ENCODE measurements around the gene RBBP7. TPM values are rescaled to one million over a fixed set of nuclear protein-coding genes. Genes with fewer than 3 reads are reported as not detected.

RBBP7 gene
- polyA plus RNA-seq, 1 donor (not counting 4 experiments of a cell fraction or from before 2014, with no cell fraction given) = 137 TPM

DNA sequence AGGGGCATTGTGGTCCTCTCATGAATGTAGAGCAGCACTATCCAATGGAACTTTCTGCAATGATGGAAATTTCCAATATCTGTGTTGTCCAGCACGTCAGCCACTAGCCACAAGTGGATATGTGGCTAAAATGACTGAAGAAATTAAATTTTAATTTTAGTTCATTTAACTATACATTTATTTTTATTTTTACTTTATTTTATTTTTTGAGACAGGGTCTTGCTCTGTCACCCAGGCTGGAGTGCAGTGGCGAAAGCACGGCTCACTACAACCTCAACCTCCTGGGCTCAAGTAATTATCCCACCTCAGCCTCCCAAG is 13.3 kb upstream of the RBBP7 start:
- Histone ChIP-seq H3K9ac (ENCODE audit: control insufficient read depth, extremely low read depth, insufficient read depth, low read length) (no peak overlapping the region), H3K4me2 (ENCODE audit: control insufficient read depth, extremely low read depth, insufficient read depth, low read depth, low read length) (peak overlapping the region; percentile 90), H2AFZ (ENCODE audit: control insufficient read depth, low read length) (no peak overlapping the region), H3K79me2 (ENCODE audit: control insufficient read depth, insufficient read depth, low read length) (no peaks in the 10 kb centered on the region), H3K27ac (ENCODE audit: control insufficient read depth, insufficient read depth, low read length) (no peak overlapping the region), H3K36me3 (ENCODE audit: control insufficient read depth in 2 of 2, extremely low read depth in 1 of 2, insufficient read depth in 2 of 2, low read length in 2 of 2) (no peaks in the 10 kb centered on the region), H3K4me3 (ENCODE audit: control insufficient read depth in 2 of 3, extremely low read depth in 1 of 3, insufficient read depth in 2 of 3, low read depth in 1 of 3, low read length in 3 of 3) (no peak overlapping the region), H3K9me1 (ENCODE audit: control insufficient read depth, extremely low read depth, insufficient read depth, low read length) (no peaks in the 10 kb centered on the region), H3K4me1 (ENCODE audit: control insufficient read depth, extremely low read depth, insufficient read depth, low read length) (peaks cover 6% of the 10 kb centered on the region), H4K20me1 (ENCODE audit: control insufficient read depth, extremely low read depth, insufficient read depth, low read length) (no peaks in the 10 kb centered on the region), H3K27me3 (ENCODE audit: control insufficient read depth, extremely low read depth, insufficient read depth, low read length) (peaks cover 13% of the 10 kb centered on the region), H3K9me3 (ENCODE audit: control insufficient read depth, low read depth, low read length) (no peaks in the 10 kb centered on the region)
- no peak for TF ChIP-seq EZH2 (IDR thresholded peaks at IDR 0.05; ENCODE audit: low read length)
- no peak for TF ChIP-seq CTCF (optimal IDR thresholded peaks at IDR 0.05 in 1 of 3, IDR thresholded peaks at IDR 0.05 in 1 of 3, conservative IDR thresholded peaks at IDR 0.05 in 1 of 3; ENCODE audit: extremely low read depth in 1 of 3, insufficient read depth in 2 of 3, low read length in 3 of 3)
- DNase-seq (ENCODE audit: low read depth, low spot score) = no peak
- FAIRE-seq = no peak
- dilution Hi-C loops (cut with MboI; ENCODE audit: extremely low pct_ligation_motif_present, low sequenced_read_pairs) = no loop called here

GRCh38 chrX:16882702-16883486 is 12.7 kb upstream of the RBBP7 start:
- Histone ChIP-seq H3K79me2 (ENCODE audit: control insufficient read depth, insufficient read depth, low read length) (no peaks in the 10 kb centered on the region), H3K9me3 (ENCODE audit: control insufficient read depth, low read depth, low read length) (no peaks in the 10 kb centered on the region), H4K20me1 (ENCODE audit: control insufficient read depth, extremely low read depth, insufficient read depth, low read length) (no peaks in the 10 kb centered on the region), H3K36me3 (ENCODE audit: control insufficient read depth in 2 of 2, extremely low read depth in 1 of 2, insufficient read depth in 2 of 2, low read length in 2 of 2) (no peaks in the 10 kb centered on the region), H3K4me1 (ENCODE audit: control insufficient read depth, extremely low read depth, insufficient read depth, low read length) (peaks cover 6% of the 10 kb centered on the region), H3K4me3 (ENCODE audit: control insufficient read depth in 2 of 3, extremely low read depth in 1 of 3, insufficient read depth in 2 of 3, low read depth in 1 of 3, low read length in 3 of 3) (peak overlapping the region; percentile 14 to 65 (median 38)), H3K9me1 (ENCODE audit: control insufficient read depth, extremely low read depth, insufficient read depth, low read length) (no peaks in the 10 kb centered on the region), H2AFZ (ENCODE audit: control insufficient read depth, low read length) (peak overlapping the region; percentile 6), H3K9ac (ENCODE audit: control insufficient read depth, extremely low read depth, insufficient read depth, low read length) (peak overlapping the region; percentile 61), H3K27ac (ENCODE audit: control insufficient read depth, insufficient read depth, low read length) (peak overlapping the region; percentile 28), H3K4me2 (ENCODE audit: control insufficient read depth, extremely low read depth, insufficient read depth, low read depth, low read length) (peak overlapping the region; percentile 90), H3K27me3 (ENCODE audit: control insufficient read depth, extremely low read depth, insufficient read depth, low read length) (peaks cover 14% of the 10 kb centered on the region)
- TF ChIP-seq EZH2 (IDR thresholded peaks at IDR 0.05; ENCODE audit: low read length) (no peak), CTCF (optimal IDR thresholded peaks at IDR 0.05 in 1 of 3, IDR thresholded peaks at IDR 0.05 in 1 of 3, conservative IDR thresholded peaks at IDR 0.05 in 1 of 3; ENCODE audit: extremely low read depth in 1 of 3, insufficient read depth in 2 of 3, low read length in 3 of 3) (peak; percentile 62 to 82 (median 70))
- dilution Hi-C loops (cut with MboI; ENCODE audit: extremely low pct_ligation_motif_present, low sequenced_read_pairs) = no loop called here
- FAIRE-seq (peak; percentile 67), DNase-seq (ENCODE audit: low read depth, low spot score) (no peak)
